Hematopoietic multipotent progenitor cell treated with erythropoietin and hydrocortisone succinate and interleukin-3 and kit ligand, for 6 days (in vitro differentiated cells): ENCODE data around the gene HOXB3.

Experiments used
- DNase-seq: peaks from one replicate; pipeline ENCODE4 v3.0.0-alpha.2; 2015

HOXB3 gene

GRCh38 chr17:48611681-48612455 is 21.8 kb upstream of the HOXB3 start:
- no peak for DNase-seq

GRCh38 chr17:48611213-48611612 is 21.2 kb upstream of the HOXB3 start:
- DNase-seq, result no peak

GRCh38 chr17:48610282-48611211 is 20.5 kb upstream of the HOXB3 start, which contains the start of gene HOXB7:
TSS of gene HOXB7 (minus strand) at chr17:48611017. CDS start at chr17:48610918, 99 bp downstream.
- peak; percentile 62 for DNase-seq

GRCh38 chr17:48609759-48610281 is 19.8 kb upstream of the HOXB3 start:
- no peak for DNase-seq

- DNase-seq, result no peak
These were observed 19.0 kb upstream of the HOXB3 start for GRCh38 chr17:48609033-48609432.

GRCh38 chr17:48608494-48608834 is 18.4 kb upstream of the HOXB3 start:
- DNase-seq, result no peak

- no peak for DNase-seq
These were observed 17.0 kb upstream of the HOXB3 start for GRCh38 chr17:48606892-48607614.

GRCh38 chr17:48605991-48606891 is 16.2 kb upstream of the HOXB3 start:
- no peak for DNase-seq

GRCh38 chr17:48605409-48605919 is 15.4 kb upstream of the HOXB3 start:
- DNase-seq, result no peak

GRCh38 chr17:48604770-48605329 is 14.8 kb upstream of the HOXB3 start, which contains the start of gene HOXB6:
TSS of gene HOXB6 (minus strand) at chr17:48604986. CDS start at chr17:48598150, 6,836 bp downstream.
- DNase-seq, result no peak

- DNase-seq, result no peak
These were observed 14.1 kb upstream of the HOXB3 start for GRCh38 chr17:48603959-48604769.

GRCh38 chr17:48601539-48602425 is 11.7 kb upstream of the HOXB3 start:
- DNase-seq, result no peak

- no peak for DNase-seq
These were observed 11.1 kb upstream of the HOXB3 start for GRCh38 chr17:48601207-48601538.

- DNase-seq, result no peak
These were observed 10.4 kb upstream of the HOXB3 start for GRCh38 chr17:48600244-48601098.

GRCh38 chr17:48599354-48599753 is 9.3 kb upstream of the HOXB3 start:
- no peak for DNase-seq

- DNase-seq, result no peak
These were observed 8.7 kb upstream of the HOXB3 start for GRCh38 chr17:48598736-48599135.

GRCh38 chr17:48597778-48598631 is 8.0 kb upstream of the HOXB3 start:
- no peak for DNase-seq

GRCh38 chr17:48597528-48597777 is 7.4 kb upstream of the HOXB3 start:
- DNase-seq, result no peak
